ENCODE data around the gene MLLT6.

GRCh38 chr17:38656959-38657823 lies 47.9 kb upstream of the MLLT6 start:
- no peak for TF ChIP-seq ZBTB40 (IDR thresholded peaks at IDR 0.05; ENCODE audit: borderline replicate concordance)
- TF ChIP-seq EZH2 (IDR thresholded peaks at IDR 0.05; ENCODE audit: borderline replicate concordance, control insufficient read depth, low read depth, low read length) = no peak
- TF ChIP-seq HDGF (IDR thresholded peaks at IDR 0.05) = no peak
- TF ChIP-seq RAD21 (IDR thresholded peaks at IDR 0.05; ENCODE audit: insufficient read depth, low read depth, low read length) = no peak
- no peak for TF ChIP-seq RBBP5 (conservative IDR thresholded peaks at IDR 0.05)
- TF ChIP-seq CTCF (IDR thresholded peaks at IDR 0.05 in 2 of 3, conservative IDR thresholded peaks at IDR 0.05 in 1 of 3; ENCODE audit: control insufficient read depth in 2 of 3, extremely low read depth in 1 of 3, insufficient read depth in 1 of 3, low read depth in 3 of 3, low read length in 3 of 3) = no peak
